Measurements from ENCODE around the gene PITPNM1.
A peak's percentile ranks its signal among the peaks of the same experiment; 100 is the strongest.

PITPNM1 gene

GRCh38 chr11:67501854-67502253 lies 3.3 kb downstream of the PITPNM1 start:
- DNase-seq = no peak

GRCh38 chr11:67500831-67501715 lies 4.1 kb downstream of the PITPNM1 start:
- DNase-seq = no peak

- no peak for DNase-seq
Measured at GRCh38 chr11:67500484-67500821, 4.7 kb downstream of the PITPNM1 start.

DNA sequence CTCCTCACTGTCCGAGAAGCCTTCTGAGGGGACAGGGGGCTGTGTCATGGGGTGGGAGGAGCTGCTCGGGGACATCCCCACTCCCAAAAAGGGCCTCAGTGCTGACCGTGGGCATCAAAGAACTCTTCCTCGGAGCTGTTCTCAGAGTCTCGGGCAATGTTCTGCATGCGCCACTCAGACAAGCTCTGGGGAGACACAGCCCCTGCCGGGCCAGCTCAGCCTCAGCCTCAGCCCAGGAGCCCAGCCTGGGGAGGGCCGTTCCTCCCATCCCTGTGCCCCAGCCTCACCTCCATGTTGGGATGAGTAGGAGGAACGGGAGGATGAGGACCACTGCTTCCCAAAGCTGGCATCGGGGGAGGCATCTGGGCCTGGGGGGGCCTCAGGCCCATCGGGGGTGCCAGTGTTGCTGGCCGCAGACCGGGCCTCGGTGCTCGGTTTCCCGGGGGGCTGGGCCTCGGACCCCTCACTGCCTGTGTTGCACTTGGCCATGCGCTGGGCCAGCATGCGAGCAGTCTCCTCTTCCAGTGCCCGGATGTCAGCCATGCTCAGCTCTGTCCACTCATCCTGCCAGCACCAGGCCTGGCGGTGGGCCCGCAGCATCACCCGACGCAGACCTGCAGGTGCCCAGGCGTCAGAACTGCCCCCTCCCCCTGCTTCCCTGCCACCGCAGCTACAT lies 5.2 kb downstream of the PITPNM1 start:
- no peak for DNase-seq

DNA sequence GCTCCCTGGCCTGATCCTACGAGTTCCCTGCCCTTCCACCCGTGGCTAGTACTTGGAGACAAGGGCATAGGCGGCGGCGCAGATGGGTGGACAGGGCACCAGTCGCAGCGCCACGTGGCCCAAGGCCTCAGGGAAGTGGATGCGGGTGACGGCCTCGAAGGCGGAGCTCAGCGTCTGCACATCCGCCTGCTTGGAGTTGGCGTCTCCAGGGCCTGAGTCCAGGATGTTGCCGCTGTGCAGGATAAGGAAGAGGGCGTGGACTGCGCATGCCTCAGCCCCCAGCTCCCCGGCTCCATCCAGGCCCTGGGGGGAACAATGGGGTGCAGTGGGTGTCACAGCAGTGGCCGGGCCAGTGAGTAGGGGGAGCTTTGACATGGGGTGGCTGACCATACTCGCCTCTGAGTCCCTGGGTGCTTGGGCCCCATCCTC lies 6.6 kb downstream of the PITPNM1 start:
- DNase-seq = no peak

GRCh38 chr11:67497656-67498291 lies 7.4 kb downstream of the PITPNM1 start:
- no peak for DNase-seq

GRCh38 chr11:67496113-67496512 lies 9.1 kb downstream of the PITPNM1 start:
- no peak for DNase-seq

DNA sequence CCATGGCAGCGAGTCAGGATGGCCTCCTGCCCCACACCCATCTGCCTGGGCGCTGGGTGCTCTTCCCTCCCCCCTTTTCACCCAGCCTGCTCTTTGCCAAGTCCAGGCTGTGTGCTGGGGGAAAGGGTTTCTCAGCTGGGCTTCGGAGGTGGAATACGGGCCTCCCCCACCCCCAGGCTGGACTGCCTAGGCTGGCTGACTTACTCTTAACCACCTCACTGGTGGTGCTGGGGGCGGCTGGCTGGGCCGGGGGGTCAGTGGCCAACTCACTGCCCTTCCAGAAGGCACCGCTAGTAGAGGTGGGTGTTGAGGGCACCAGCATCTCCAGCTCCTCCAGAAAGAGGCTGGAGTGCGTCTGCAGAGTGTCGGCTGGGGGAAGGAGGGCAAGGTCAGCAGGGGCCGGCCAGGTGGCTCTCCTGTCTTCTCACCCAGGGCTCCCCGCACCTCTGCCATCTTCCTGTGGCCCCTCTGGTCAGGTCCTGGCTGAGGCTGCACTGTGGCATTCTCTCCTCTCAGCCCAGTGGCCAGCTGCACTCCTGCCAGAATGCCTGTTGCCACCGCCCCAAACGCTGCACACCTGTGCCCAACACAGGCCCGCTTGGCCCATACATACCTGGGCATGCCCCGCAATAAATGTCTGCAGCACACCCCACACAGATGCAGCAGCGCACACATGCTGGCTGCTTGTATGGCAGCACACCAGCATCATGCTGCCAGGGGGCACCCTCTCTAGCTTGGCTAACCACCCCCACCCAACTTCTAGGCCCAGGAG lies 9.7 kb downstream of the PITPNM1 start:
- no peak for DNase-seq

GRCh38 chr11:67494371-67495233 lies 10.6 kb downstream of the PITPNM1 start:
- no peak for DNase-seq

GRCh38 chr11:67493548-67494370 lies 11.4 kb downstream of the PITPNM1 start:
- no peak for DNase-seq

DNA sequence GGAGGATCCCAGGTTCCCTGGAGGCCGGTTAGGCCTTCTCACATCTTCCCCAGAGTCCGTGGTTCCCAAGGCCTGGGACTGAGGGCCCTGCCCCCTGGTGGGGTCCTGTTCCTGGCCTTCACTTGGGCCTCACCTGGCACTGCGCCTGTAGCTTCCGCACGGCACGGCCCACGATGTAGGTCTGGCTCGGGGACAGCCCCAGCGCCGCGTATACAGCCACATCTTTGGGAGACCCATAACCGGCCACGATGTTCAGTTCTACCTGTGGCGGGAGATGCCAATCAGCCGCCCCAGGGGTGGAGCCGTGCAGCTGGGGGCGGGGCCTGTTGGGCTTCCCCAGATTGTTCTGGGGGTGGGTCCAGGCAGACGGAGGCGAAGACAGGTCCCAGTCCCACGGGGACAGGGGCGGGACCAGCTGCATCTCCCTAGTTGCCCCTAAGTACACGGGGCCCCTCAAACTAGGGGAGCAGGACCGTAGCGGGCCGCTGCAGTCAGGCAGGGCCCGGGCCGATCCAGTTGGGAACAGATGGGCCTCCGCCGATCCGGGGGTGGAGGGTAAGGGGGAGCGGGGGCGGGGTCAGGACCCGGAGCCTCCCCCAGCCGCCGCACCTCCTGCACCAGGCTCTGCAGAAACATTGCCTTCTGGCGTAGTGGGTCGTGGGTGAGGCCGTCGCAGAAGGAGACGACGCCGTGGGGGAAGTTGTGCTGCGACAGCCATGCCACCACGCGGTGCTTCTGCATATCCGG lies 12.2 kb downstream of the PITPNM1 start:
- peak; percentile 25 for DNase-seq

GRCh38 chr11:67492069-67492727 lies 13.0 kb downstream of the PITPNM1 start:
- no peak for DNase-seq

GRCh38 chr11:67491276-67492068 lies 13.7 kb downstream of the PITPNM1 start:
- no peak for DNase-seq

- DNase-seq = no peak
Measured at GRCh38 chr11:67490727-67491065, 14.5 kb downstream of the PITPNM1 start.

GRCh38 chr11:67489885-67490726 lies 15.1 kb downstream of the PITPNM1 start:
- DNase-seq = no peak

- DNase-seq = no peak
Measured at GRCh38 chr11:67489203-67489884, 15.8 kb downstream of the PITPNM1 start.

DNA sequence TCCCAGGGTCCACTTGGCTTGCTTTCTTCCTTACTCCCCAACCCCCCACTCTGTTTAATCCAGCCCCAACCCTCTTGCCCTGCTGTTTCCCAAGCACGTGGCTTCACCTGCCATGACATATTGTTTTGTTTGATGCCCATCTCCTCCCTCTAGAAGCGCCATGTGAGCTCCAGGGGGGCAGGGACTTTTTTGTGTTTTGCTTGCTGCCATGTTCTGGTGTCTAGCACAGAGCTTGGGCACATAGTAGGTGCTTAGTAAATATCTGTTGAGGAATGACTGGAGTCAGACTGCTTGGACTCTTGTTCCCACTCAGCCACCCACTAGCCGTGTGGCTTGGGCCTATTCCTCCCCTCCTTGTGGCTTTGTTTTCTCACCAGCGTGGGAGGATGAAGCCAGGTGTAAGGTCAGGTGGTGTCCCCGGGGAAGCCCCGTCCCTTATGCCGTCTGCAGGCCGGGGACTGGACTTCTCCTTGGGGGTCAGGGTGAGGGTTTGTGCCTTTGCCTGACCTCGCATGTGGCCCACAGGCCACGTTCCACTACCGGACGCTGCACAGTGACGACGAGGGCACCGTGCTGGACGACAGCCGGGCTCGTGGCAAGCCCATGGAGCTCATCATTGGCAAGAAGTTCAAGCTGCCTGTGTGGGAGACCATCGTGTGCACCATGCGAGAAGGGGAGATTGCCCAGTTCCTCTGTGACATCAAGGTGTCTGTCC lies 18.5 kb downstream of the PITPNM1 start:
- peak; percentile 51 for DNase-seq

Measured in CD4-positive, alpha-beta T cell treated with Interleukin-17A for 1 hour (primary cell).